Neutrophil (primary cell): Measurements from ENCODE around the gene SGMS1.
A peak's percentile ranks its signal among the peaks of the same experiment; 100 is the strongest.
"Not testable (repeated sequence)": the region's sequence is repeated elsewhere in the genome, so short reads cannot be mapped to it uniquely, and the experiment has no call there.

Source experiments
- H3K27ac ChIP-seq: fragments of 200-600 bp; sonication (generic); 2 replicates; pipeline ENCODE4 v1.5.1; 2016; ENCODE audit warnings: mild to moderate bottlenecking, moderate library complexity
- H3K27me3 ChIP-seq: fragments of 200-600 bp; sonication (generic); 2 replicates; pipeline ENCODE4 v1.6.0; 2016; ENCODE audit warnings: mild to moderate bottlenecking
- H3K36me3 ChIP-seq: fragments of 200-600 bp; sonication (generic); 2 replicates; pipeline ENCODE4 v1.5.1; 2017
- H3K4me1 ChIP-seq, 2 experiments: fragments of 200-600 bp in 1 of 2; sonication (generic) in 1 of 2; 1 replicate in 1 of 2; 2 replicates in 1 of 2; pipeline versions ENCODE4 v1.5.1 to v1.6.1; 2013 to 2016; ENCODE audit warnings: low read depth in 1 of 2, low read length in 1 of 2, mild to moderate bottlenecking in 1 of 2, moderate library complexity in 1 of 2; ENCODE audit not compliant: control insufficient read depth in 1 of 2, insufficient read depth in 1 of 2
- H3K4me3 ChIP-seq, 2 experiments: fragments of 200-600 bp in 1 of 2; sonication (generic) in 1 of 2; 1 replicate in 1 of 2; 2 replicates in 1 of 2; pipeline ENCODE4 v1.5.1; 2013 to 2016; ENCODE audit warnings: low read depth in 1 of 2, low read length in 1 of 2, mild to moderate bottlenecking in 1 of 2, moderate library complexity in 1 of 2
- H3K9me3 ChIP-seq: fragments of 200-600 bp; sonication (generic); 2 replicates; pipeline ENCODE4 v1.5.1; 2016
- TF ChIP-seq, protein P1 (sequence below): fragments of 200-600 bp; sonication (generic); IDR thresholded peaks from 2 replicates; pipeline ENCODE4 v1.5.1; 2016; ENCODE audit warnings: antibody characterized with exemption

The SGMS1 gene

DNA sequence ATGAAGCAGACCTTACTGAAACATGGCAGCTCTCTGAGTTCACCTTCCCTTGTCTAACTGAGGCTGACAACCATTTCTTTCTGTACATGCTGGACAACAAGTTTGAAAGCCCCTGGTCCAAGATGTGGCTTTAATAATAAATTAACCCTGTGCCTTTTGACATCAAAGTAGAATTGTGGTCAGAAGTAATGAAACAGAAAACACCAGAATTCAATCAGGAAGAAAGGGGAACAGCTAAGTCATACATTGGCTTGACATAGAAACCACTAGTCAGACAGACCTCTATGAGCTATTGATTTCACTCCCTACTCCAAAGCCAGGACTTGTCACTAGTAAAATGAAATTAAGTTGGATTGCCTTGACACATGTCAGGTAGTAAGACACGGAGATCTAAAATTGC is 197.3 kb downstream of the SGMS1 start:
- TF ChIP-seq, protein P1, sequence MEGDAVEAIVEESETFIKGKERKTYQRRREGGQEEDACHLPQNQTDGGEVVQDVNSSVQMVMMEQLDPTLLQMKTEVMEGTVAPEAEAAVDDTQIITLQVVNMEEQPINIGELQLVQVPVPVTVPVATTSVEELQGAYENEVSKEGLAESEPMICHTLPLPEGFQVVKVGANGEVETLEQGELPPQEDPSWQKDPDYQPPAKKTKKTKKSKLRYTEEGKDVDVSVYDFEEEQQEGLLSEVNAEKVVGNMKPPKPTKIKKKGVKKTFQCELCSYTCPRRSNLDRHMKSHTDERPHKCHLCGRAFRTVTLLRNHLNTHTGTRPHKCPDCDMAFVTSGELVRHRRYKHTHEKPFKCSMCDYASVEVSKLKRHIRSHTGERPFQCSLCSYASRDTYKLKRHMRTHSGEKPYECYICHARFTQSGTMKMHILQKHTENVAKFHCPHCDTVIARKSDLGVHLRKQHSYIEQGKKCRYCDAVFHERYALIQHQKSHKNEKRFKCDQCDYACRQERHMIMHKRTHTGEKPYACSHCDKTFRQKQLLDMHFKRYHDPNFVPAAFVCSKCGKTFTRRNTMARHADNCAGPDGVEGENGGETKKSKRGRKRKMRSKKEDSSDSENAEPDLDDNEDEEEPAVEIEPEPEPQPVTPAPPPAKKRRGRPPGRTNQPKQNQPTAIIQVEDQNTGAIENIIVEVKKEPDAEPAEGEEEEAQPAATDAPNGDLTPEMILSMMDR, result no peak

DNA sequence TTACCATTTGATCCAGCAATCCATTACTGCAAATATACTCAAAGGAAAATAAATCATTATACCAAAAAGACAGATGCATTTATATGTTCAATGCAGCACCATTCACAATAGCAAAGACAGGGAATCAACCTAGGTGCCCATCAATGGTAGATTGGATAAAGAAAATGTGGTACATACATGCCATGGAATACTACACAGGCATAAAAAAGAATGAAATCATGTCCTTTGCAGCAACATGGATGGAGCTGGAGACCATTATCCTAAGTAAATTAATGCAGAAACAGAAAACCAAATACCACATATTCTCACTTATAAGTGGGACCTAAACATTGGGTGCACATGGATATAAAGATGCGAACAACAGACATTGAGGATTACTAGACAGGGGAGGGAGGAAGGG is 198.5 kb downstream of the SGMS1 start:
- not testable (repeated sequence) for H3K4me3 ChIP-seq, H3K9me3 ChIP-seq, H3K36me3 ChIP-seq, H3K27ac ChIP-seq
- H3K4me1 ChIP-seq, result peaks cover 8 to 14% of the 10 kb centered on the region in 2 experiments
- H3K27me3 ChIP-seq, result peaks cover 32% of the 10 kb centered on the region

More for the DNA sequence above, 197.3 kb downstream of the SGMS1 start:
- no peaks in the 10 kb centered on the region for H3K36me3 ChIP-seq
- H3K4me1 ChIP-seq, result peaks cover 8 to 11% of the 10 kb centered on the region in 2 experiments
- H3K4me3 ChIP-seq, result no peak overlapping the region
- peaks cover 26% of the 10 kb centered on the region for H3K27me3 ChIP-seq
- no peak overlapping the region for H3K27ac ChIP-seq
- H3K9me3 ChIP-seq, result no peaks in the 10 kb centered on the region

DNA sequence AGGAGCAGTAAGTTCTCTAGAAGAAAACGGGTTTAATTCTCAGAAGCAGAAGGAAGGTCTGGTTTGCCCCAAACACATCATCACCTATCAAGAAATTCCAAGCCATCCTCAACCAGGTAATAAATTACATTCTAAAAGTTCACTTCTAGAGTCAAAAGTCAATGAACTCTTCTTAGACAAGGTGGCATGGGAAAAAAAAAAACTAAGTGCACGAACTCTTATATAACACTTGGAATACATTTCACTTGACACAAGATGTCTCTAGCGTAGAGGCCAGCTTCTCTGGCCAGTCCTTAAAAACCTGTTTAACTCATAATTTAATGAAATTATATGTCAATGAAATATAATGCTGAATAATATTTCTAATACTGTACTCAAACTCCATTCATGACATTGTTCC is 200.3 kb downstream of the SGMS1 start:
- Histone ChIP-seq H3K27me3 (peaks cover 35% of the 10 kb centered on the region), H3K4me3 (no peak overlapping the region), H3K4me1 (peaks cover 11 to 14% of the 10 kb centered on the region in 2 experiments), H3K36me3 (no peaks in the 10 kb centered on the region), H3K9me3 (no peaks in the 10 kb centered on the region), H3K27ac (no peak overlapping the region)
- TF ChIP-seq, protein P1, result no peak

DNA sequence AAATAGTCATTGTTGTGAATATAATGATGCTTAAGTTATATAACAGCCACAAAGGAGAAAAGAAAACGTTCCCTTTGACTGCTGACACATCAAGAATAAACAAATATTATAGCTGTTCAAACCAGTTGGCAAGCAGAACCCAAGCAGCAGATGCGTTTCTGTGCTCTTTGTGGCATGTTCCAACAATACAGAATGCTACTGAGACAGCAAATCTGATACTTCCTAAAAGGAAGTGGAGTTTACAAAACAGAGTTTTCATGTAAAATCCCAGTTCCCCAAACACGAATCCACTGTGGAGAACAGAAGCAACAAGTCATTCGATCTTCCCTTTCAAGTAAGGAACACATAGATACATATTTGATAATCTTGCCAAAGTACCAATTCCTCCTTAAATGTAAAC is 201.5 kb downstream of the SGMS1 start:
- TF ChIP-seq, protein P1, result no peak
- Histone ChIP-seq H3K36me3 (no peaks in the 10 kb centered on the region), H3K4me3 (no peak overlapping the region), H3K9me3 (no peaks in the 10 kb centered on the region), H3K4me1 (peaks cover 21 to 22% of the 10 kb centered on the region in 2 experiments), H3K27me3 (peaks cover 45% of the 10 kb centered on the region), H3K27ac (no peak overlapping the region)

DNA sequence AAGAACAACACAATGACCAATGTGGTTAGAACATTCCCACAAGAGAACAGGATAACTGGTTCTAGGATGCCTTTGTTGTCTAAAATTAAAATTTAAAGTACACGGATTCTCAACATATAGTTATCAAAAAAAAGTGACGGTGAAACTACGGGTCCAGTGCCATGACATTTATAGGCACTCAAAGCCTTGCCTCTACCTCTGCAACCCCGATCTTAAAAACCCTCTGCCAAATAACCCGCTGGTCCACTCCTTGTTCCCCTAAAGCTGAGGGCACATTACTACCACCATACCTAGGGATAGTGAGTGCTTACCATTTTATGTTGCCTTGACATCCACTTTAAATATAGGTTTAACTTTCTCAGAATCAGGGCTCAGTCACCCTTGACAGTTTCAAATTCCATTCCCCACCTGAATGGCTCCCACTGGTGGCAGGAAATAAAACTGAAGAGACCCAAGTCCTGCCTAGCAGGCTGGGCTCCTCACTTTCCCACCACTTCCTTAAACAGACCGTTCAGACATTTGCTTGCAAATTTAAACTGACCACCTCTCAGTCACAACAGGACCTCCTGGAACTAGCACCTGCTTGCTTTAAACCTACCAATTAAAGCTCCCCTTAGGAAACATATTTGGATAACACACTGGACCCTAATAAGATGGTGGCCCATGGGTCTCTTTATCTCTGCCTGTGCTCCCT is 202.6 kb downstream of the SGMS1 start:
- Histone ChIP-seq H3K9me3 (no peaks in the 10 kb centered on the region), H3K36me3 (no peaks in the 10 kb centered on the region), H3K4me3 (no peak overlapping the region), H3K27ac (no peak overlapping the region), H3K4me1 (peaks cover 21 to 22% of the 10 kb centered on the region in 2 experiments), H3K27me3 (peaks cover 56% of the 10 kb centered on the region)
- TF ChIP-seq, protein P1, result peak; percentile 11

DNA sequence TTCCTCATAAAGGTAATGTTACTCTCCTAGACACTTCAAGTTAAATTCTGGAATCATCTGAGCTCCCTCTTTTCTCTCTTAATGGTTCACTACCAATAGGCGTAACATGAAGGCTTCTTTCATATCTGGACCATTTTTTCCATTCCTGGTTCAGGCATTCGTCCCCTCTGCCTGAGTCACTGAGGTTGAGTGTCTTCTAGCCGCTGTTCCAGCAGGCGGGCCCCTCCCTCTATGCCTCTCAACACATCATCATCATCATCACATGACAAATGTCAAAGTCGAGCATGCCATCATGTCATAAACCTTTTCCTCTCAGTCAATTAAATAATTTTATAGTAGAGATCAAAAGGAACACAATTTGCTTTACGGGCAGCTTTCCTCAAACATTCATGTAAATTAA is 203.6 kb downstream of the SGMS1 start:
- Histone ChIP-seq H3K27me3 (peaks cover 66% of the 10 kb centered on the region), H3K4me1 (peaks cover 21 to 22% of the 10 kb centered on the region in 2 experiments), H3K9me3 (no peaks in the 10 kb centered on the region), H3K27ac (no peak overlapping the region), H3K4me3 (no peak overlapping the region), H3K36me3 (no peaks in the 10 kb centered on the region)
- TF ChIP-seq, protein P1, result no peak
